LoVo (cell line): ENCODE measurements around the gene PCDHGA8.
"Not testable (repeated sequence)": the region's sequence is repeated elsewhere in the genome, so short reads cannot be mapped to it uniquely, and the experiment has no call there.

Experiments
- DNase-seq: peaks from one replicate; pipeline ENCODE4 v3.0.0-alpha.2; 2016; ENCODE audit warnings: low spot score

Gene PCDHGA8

GRCh38 chr5:141371572-141372475, 20.6 kb upstream of the PCDHGA8 start:
- no peak for DNase-seq

DNA sequence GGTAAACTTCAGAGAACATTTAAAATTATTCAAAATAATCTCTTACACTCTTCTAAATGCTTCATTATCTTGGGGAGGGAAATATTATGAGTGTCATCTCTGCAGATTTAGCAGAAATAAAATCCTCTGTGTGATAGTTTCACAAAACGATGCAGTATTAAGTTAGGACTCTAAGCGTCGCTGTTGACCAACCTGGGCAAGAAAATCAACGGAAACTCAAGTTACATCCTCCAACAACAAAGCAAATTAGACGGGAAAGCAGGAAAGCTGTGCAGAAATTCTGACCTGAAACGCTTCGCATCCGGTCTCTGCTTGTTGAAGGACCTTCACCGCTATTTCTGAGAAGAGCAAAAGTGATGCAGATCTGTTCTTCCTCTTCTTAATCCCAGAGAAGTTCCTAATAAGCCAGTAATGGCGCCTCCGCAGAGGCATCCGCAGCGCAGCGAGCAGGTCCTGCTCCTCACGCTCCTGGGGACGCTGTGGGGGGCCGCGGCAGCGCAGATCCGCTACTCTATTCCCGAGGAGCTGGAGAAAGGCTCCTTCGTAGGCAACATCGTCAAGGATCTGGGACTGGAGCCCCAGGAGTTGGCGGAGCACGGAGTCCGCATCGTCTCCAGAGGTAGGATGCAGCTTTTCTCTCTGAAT, 18.6 kb upstream of the PCDHGA8 start, which contains the start of gene PCDHGA6:
TSS of gene PCDHGA6 (plus strand) at position 219 of the 645 bp plus-strand sequence. CDS start at position 412, 193 bp downstream.
- peak; percentile 11 for DNase-seq

- DNase-seq = no peak
Observed at GRCh38 chr5:141374627-141375026, 17.8 kb upstream of the PCDHGA8 start.

GRCh38 chr5:141375444-141376155, 16.8 kb upstream of the PCDHGA8 start:
- not testable (repeated sequence) for DNase-seq

DNA sequence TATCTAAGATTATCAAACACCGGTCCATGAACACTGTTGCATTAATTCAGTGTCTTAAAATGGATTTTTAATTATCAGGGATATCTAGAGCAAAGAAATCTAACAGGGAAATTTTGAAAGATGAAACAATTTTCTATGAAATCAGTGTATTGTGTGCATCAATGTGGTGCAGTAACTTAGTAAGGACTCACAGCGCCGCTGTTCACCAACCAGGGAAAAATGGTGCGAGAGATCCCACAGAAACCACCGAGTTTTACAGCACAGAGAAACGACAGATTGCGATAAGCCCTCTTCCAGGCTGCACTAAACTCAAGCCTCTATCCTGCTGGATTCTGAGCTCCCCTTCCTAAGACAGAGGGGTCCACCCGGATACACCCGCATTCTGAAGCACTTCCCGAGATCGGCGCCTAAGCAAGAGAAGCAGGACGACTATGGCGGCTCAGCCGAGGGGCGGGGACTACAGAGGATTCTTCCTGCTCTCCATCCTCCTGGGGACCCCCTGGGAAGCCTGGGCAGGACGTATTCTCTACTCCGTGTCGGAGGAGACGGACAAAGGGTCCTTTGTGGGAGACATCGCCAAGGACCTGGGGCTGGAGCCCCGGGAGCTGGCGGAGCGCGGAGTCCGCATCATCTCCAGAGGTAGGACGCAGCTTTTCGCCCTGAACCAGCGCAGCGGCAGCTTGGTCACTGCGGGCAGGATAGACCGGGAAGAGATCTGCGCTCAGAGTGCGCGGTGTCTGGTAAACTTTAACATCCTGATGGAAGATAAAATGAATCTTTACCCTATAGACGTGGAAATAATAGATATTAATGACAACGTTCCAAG, 9.8 kb upstream of the PCDHGA8 start, which contains the start of gene PCDHGA7:
TSS of gene PCDHGA7 (plus strand) at position 274 of the 826 bp plus-strand sequence. CDS start at position 432, 158 bp downstream.
- no peak for DNase-seq

GRCh38 chr5:141383345-141383744, 9.1 kb upstream of the PCDHGA8 start:
- DNase-seq = no peak

DNA sequence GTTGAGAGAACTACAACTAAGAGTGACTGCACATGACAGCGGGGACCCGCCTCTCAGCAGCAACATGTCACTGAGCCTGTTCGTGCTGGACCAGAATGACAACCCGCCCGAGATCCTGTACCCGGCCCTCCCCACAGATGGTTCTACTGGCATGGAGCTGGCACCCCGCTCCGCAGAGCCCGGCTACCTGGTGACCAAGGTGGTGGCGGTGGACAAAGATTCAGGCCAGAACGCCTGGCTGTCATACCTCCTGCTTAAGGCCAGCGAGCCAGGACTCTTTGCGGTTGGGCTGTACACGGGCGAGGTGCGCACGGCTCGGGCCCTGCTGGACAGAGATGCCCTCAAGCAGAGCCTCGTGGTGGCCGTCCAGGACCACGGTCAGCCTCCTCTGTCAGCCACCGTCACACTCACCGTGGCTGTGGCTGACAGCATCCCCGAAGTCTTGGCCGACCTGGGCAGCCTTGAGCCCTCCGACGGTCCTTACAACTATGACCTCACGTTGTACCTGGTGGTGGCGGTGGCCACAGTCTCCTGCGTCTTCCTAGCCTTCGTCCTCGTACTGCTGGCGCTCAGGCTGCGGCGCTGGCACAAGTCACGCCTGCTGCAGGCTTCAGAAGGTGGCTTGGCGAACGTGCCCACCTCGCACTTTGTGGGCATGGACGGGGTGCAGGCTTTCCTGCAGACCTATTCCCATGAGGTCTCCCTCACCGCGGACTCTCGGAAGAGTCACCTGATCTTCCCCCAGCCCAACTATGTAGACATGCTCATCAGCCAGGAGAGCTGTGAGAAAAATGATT, 7.8 kb upstream of the PCDHGA8 start:
- DNase-seq = no peak

DNA sequence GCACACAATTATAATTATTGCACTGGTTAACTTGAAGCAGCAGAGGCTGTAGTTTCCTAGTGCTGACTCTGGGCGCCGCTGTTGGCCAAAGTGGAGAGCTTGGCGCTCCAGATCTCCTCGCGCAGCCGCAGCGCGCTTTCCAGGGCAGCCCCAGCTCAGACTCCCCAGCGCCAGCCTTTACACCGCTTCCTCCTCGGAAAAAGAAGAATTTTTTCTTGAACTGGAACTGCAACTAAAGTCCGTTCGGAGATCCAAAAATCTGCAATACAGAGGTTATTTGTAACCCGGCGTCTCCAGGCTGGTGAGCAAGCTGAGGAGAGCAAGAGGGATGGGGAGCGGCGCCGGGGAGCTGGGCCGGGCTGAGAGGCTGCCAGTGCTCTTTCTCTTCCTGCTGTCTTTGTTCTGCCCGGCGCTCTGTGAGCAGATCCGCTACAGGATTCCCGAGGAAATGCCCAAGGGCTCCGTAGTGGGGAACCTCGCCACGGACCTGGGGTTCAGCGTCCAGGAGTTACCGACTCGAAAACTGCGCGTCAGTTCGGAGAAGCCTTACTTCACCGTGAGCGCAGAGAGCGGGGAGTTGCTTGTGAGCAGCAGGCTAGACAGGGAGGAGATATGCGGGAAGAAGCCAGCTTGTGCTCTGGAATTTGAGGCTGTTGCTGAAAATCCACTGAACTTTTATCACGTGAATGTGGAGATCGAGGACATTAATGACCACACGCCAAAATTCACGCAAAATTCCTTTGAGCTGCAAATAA, 4.7 kb upstream of the PCDHGA8 start, which contains the start of gene PCDHGB4:
TSS of gene PCDHGB4 (plus strand) at position 142 of the 755 bp plus-strand sequence. CDS start at position 329, 187 bp downstream.
- not testable (repeated sequence) for DNase-seq

GRCh38 chr5:141388661-141389060, 3.8 kb upstream of the PCDHGA8 start:
- DNase-seq = no peak

- DNase-seq = no peak
Observed at GRCh38 chr5:141389153-141390042, 3.0 kb upstream of the PCDHGA8 start.

DNA sequence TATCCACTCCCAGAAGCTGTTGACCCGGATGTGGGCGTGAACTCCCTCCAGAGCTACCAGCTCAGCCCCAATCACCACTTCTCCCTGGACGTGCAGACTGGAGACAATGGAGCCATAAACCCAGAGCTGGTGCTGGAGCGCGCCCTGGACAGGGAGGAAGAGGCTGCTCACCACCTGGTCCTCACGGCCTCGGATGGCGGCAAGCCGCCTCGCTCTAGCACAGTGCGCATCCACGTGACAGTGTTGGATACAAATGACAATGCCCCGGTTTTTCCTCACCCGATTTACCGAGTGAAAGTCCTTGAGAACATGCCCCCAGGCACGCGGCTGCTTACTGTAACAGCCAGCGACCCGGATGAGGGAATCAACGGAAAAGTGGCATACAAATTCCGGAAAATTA, 834 bp downstream of the PCDHGA8 start:
- DNase-seq = no peak

DNA sequence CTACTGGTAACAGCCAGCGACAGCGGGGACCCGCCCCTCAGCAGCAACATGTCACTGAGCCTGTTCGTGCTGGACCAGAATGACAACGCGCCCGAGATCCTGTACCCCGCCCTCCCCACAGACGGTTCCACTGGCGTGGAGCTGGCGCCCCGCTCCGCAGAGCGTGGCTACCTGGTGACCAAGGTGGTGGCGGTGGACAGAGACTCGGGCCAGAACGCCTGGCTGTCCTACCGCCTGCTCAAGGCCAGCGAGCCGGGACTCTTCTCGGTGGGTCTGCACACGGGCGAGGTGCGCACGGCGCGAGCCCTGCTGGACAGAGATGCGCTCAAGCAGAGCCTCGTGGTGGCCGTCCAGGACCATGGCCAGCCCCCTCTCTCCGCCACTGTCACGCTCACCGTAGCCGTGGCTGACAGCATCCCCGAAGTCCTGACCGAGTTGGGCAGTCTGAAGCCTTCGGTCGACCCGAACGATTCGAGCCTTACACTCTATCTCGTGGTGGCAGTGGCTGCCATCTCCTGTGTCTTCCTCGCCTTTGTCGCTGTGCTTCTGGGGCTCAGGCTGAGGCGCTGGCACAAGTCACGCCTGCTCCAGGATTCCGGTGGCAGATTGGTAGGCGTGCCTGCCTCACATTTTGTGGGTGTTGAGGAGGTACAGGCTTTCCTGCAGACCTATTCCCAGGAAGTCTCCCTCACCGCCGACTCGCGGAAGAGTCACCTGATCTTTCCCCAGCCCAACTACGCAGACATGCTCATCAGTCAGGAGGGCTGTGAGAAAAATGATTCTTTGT, 2.2 kb downstream of the PCDHGA8 start:
- DNase-seq = not testable (repeated sequence)

- DNase-seq = not testable (repeated sequence)
Observed at GRCh38 chr5:141397756-141398551, 5.5 kb downstream of the PCDHGA8 start, which contains the start of gene PCDHGB5. PCDHGB5 (plus strand) TSS chr5:141397947; CDS start chr5:141398128, 181 bp downstream.

DNA sequence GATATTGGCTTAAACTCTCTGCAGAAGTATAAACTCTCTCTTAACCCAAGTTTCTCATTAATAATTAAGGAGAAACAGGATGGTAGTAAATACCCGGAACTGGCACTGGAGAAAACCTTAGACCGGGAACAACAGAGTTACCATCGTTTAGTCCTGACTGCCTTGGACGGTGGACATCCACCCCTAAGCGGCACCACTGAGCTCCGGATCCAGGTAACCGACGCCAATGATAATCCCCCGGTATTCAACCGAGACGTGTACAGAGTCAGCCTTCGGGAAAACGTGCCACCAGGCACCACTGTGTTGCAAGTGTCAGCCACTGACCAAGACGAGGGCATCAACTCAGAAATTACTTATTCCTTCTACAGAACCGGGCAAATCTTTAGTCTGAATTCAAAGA, 6.2 kb downstream of the PCDHGA8 start:
- DNase-seq = no peak

- DNase-seq = no peak
Observed at GRCh38 chr5:141399555-141400258, 7.3 kb downstream of the PCDHGA8 start.

GRCh38 chr5:141402553-141403243, 10.3 kb downstream of the PCDHGA8 start, which contains the start of gene PCDHGA9:
PCDHGA9 (plus strand) TSS chr5:141402778; CDS start chr5:141402953, 175 bp downstream.
- peak; percentile 29 for DNase-seq
